HepG2 (cell line): ENCODE measurements around the gene UTP4. TPM values are rescaled to one million over a fixed set of nuclear protein-coding genes. Genes with fewer than 3 reads are reported as not detected.

Experiments
- ATAC-seq: fragments of 200-7000 bp; cut with Tn5 transposase; 3 replicates; pipeline ENCODE4 v1.9.1; 2020; ENCODE audit warnings: mild to moderate bottlenecking, moderate library complexity
- BruUV-seq: library from RNA; stranded (reverse); fragments of 400-500 nt; replicated peaks from 2 replicates; lab custom pipeline; 2021; lab: Mats Ljungman, UMichigan
- CTCF ChIA-PET: fragments of 300-600 bp; formaldehyde crosslinking; extraction: SDS; loops from one replicate; lab custom pipeline; 2021; ENCODE audit warnings: low total read pairs, inconsistent platforms, low intra/inter-chr PET ratio; lab: Yijun Ruan, JAX
- POLR2A ChIA-PET: fragments of 350-600 bp; sonication (Branson Sonifier 250); formaldehyde crosslinking; loops from one replicate; lab custom pipeline; 2020; ENCODE audit warnings: antibody characterized with exemption, inconsistent platforms; lab: Yijun Ruan, JAX
- DNase-seq: peaks from one replicate; pipeline ENCODE4 v3.0.0-alpha.2; 2015; ENCODE audit warnings: low spot score
- FAIRE-seq: peaks from 3 replicates; lab custom pipeline; 2011; peaks lifted over from hg19 to GRCh38; lab: Jason Lieb, UNC
- H2AFZ ChIP-seq: one replicate; pipeline ENCODE4 v1.6.1; 2011; ENCODE audit warnings: low read length, inconsistent platforms
- H3K27ac ChIP-seq: fragments of 300-600 bp; 3 replicates; pipeline ENCODE4 v1.8.0; 2011; ENCODE audit warnings: mixed run types, mild to moderate bottlenecking, mixed read lengths, low read length, inconsistent platforms; ENCODE audit not compliant: insufficient read depth; ENCODE audit errors: extremely low read length
- H3K27me3 ChIP-seq, 2 experiments: fragments of 200-600 bp in 1 of 2; 2 replicates in 1 of 2; 3 replicates in 1 of 2; pipeline versions ENCODE4 v1.6.0 to v1.8.0; 2011; ENCODE audit warnings: low read length in 2 of 2, mild to moderate bottlenecking in 2 of 2, moderate library complexity in 2 of 2, inconsistent platforms in 1 of 2; ENCODE audit not compliant: insufficient read depth in 2 of 2, control insufficient read depth in 1 of 2
- H3K36me3 ChIP-seq, 2 experiments: fragments of 200-600 bp in 1 of 2; replicated peaks in 1 of 2; 2 replicates in 1 of 2; 3 replicates in 1 of 2; pipeline versions ENCODE4 v1.5.1 to v1.8.0; 2011; ENCODE audit warnings: low read length in 2 of 2, inconsistent platforms in 1 of 2; ENCODE audit not compliant: insufficient read depth in 2 of 2, control insufficient read depth in 1 of 2
- H3K4me1 ChIP-seq: 2 replicates; pipeline ENCODE4 v1.5.1; 2012; ENCODE audit warnings: low read length, inconsistent platforms; ENCODE audit not compliant: insufficient read depth
- H3K4me2 ChIP-seq: 2 replicates; pipeline ENCODE4 v1.6.0; 2011; ENCODE audit warnings: low read depth, low read length, inconsistent platforms
- H3K4me3 ChIP-seq, 3 experiments: fragments of 200-600 bp in 1 of 3; sonication (generic), shearing (Covaris generic) in 1 of 3; replicated peaks in 1 of 3; 2 replicates each; pipeline ENCODE4 v1.5.1; 2011 to 2016; ENCODE audit warnings: low read length in 3 of 3, inconsistent platforms in 2 of 3, low read depth in 2 of 3, mild to moderate bottlenecking in 2 of 3, control low read depth in 1 of 3, mixed read lengths in 1 of 3; ENCODE audit not compliant: insufficient read depth in 1 of 3
- H3K79me2 ChIP-seq: one replicate; pipeline ENCODE4 v1.6.1; 2011; ENCODE audit warnings: low read length, inconsistent platforms; ENCODE audit not compliant: insufficient read depth
- H3K9ac ChIP-seq: 2 replicates; pipeline ENCODE4 v1.6.0; 2011; ENCODE audit warnings: mild to moderate bottlenecking, low read depth, low read length, inconsistent platforms; ENCODE audit not compliant: insufficient read depth
- H3K9me3 ChIP-seq: 2 replicates; pipeline ENCODE4 v1.5.1; 2012; ENCODE audit warnings: mild to moderate bottlenecking, low read length
- H4K20me1 ChIP-seq: 2 replicates; pipeline ENCODE4 v1.6.0; 2011; ENCODE audit warnings: inconsistent platforms, mild to moderate bottlenecking, low read length, moderate library complexity; ENCODE audit not compliant: insufficient read depth
- HOXA9 ChIP-seq: sonication (generic); formaldehyde crosslinking; IDR thresholded peaks from 2 replicates; pipeline ENCODE4 v1.8.1; 2022; ENCODE audit warnings: missing genetic modification reagents, mild to moderate bottlenecking, moderate library complexity, borderline replicate concordance
- MXD1 ChIP-seq: sonication (generic); formaldehyde crosslinking; IDR thresholded peaks from 2 replicates; pipeline ENCODE4 v1.4.0; 2020; ENCODE audit warnings: mild to moderate bottlenecking, missing genetic modification reagents
- SNAPC5 ChIP-seq: sonication (generic); formaldehyde crosslinking; IDR thresholded peaks from 2 replicates; pipeline ENCODE4 v1.8.1; 2023; ENCODE audit warnings: mild to moderate bottlenecking, missing genetic modification reagents, borderline replicate concordance
- TARDBP ChIP-seq: sonication (generic); formaldehyde crosslinking; IDR thresholded peaks from 2 replicates; pipeline ENCODE4 v1.8.0; 2022; ENCODE audit warnings: mild to moderate bottlenecking, missing genetic modification reagents
- ZBTB26 ChIP-seq: IDR thresholded peaks from 2 replicates; pipeline ENCODE4 v1.6.1; 2016; ENCODE audit warnings: missing compliant biosample characterization, missing genetic modification reagents, borderline replicate concordance
- ZBTB34 ChIP-seq: sonication (generic); formaldehyde crosslinking; IDR thresholded peaks from 2 replicates; pipeline ENCODE4 v1.8.0; 2022; ENCODE audit warnings: mild to moderate bottlenecking, missing genetic modification reagents
- ZFP62 ChIP-seq: sonication (generic); formaldehyde crosslinking; IDR thresholded peaks from 2 replicates; pipeline ENCODE4 v1.4.0; 2020; ENCODE audit warnings: missing genetic modification reagents
- ZNF564 ChIP-seq: sonication (generic); formaldehyde crosslinking; IDR thresholded peaks from 2 replicates; pipeline ENCODE4 v1.8.1; 2023; ENCODE audit warnings: mild to moderate bottlenecking, missing genetic modification reagents
- ZNF574 ChIP-seq: sonication (generic); formaldehyde crosslinking; IDR thresholded peaks from 2 replicates; pipeline ENCODE4 v1.4.0; 2020; ENCODE audit warnings: missing genetic modification reagents
- ZNF644 ChIP-seq: IDR thresholded peaks from 2 replicates; pipeline ENCODE4 v1.6.1; 2016; ENCODE audit warnings: low read depth
- ZNF782 ChIP-seq: sonication (generic); formaldehyde crosslinking; IDR thresholded peaks from 2 replicates; pipeline ENCODE4 v1.4.0; 2020; ENCODE audit warnings: missing genetic modification reagents, mild to moderate bottlenecking, borderline replicate concordance
- ZNF800 ChIP-seq: sonication (generic); formaldehyde crosslinking; IDR thresholded peaks from 2 replicates; pipeline ENCODE4 v1.4.0; 2020; ENCODE audit warnings: missing genetic modification reagents
- whole genome bisulfite sequencing: methylation state at CpG from one replicate; pipeline ENCODE4 v1.1.6; 2017; ENCODE audit warnings: low lambda C conversion rate; 5-methylcytosine and 5-hydroxymethylcytosine counted together
- in situ Hi-C: cut with HindIII; loops from 2 replicates; pipeline ENCODE4 v1.10.0; 2017; ENCODE audit warnings: low pct_unique_long_range_greater_than_20kb; ENCODE audit not compliant: extremely low pct_ligation_motif_present
- intact Hi-C: fragments of 100-400 bp; cut with micrococcal nuclease; formaldehyde crosslinking; loops from one replicate; pipeline ENCODE4 v1.10.0; 2022; ENCODE audit not compliant: unreplicated experiment
- polyA plus RNA-seq, 8 experiments: library from polyadenylated mRNA; depleted of rRNA in 3 of 8; stranded (reverse) in 7 of 8; unstranded in 1 of 8; fragments of >200 nt; fragmentation: Illumina TruSeq in 4 of 8; extraction: Trizol in 4 of 8; gene quantifications; 2 replicates each; pipeline versions ENCODE4 v1.2.1 to v1.2.3, GENCODE V29; 2011 to 2016; ENCODE audit warnings: low read depth in 4 of 8, missing spikeins in 1 of 8, mixed read lengths in 1 of 8; ENCODE audit not compliant: insufficient read depth in 1 of 8
- total RNA-seq, 5 experiments: library from RNA; depleted of rRNA; stranded (reverse); fragments of >200 nt; fragmentation: Illumina TruSeq; extraction: Trizol; gene quantifications; 2 replicates each; pipeline ENCODE4 v1.2.3, GENCODE V29; 2016; ENCODE audit warnings: low read depth in 1 of 5

Gene UTP4
- total and polyA plus RNA-seq, 2 of the 13 experiments (the other 11 are each of a cell fraction or from before 2014, with no cell fraction given) = 30.0 to 85.8 TPM

- TF ChIP-seq ZNF800 (CRISPR knock-in tag) (no peak), ZBTB34 (CRISPR knock-in tag) (no peak), ZBTB26 (CRISPR knock-in tag) (no peak)
These were observed 37.9 kb upstream of the UTP4 start (continued) for GRCh38 chr16:69094501-69094900.

- CTCF ChIA-PET = no interaction called here
- 81% methylated on average over 6 of the region's 6 CpGs for WGBS
These were observed 37.3 kb upstream of the UTP4 start for GRCh38 chr16:69095193-69095592.

More at GRCh38 chr16:69095193-69095592, 37.3 kb upstream of the UTP4 start:
- Histone ChIP-seq H2AFZ (no peak overlapping the region), H3K27ac (no peak overlapping the region), H3K79me2 (no peaks in the 10 kb centered on the region), H3K4me2 (no peak overlapping the region), H3K27me3 (peaks cover 0 to 8% of the 10 kb centered on the region in 2 experiments; a peak in 2 of 5 replicates), H3K4me1 (peaks cover 32% of the 10 kb centered on the region), H3K4me3 (no peak overlapping the region), H3K9me3 (no peaks in the 10 kb centered on the region), H3K9ac (no peak overlapping the region), H3K36me3 (no peaks in the 10 kb centered on the region), H4K20me1 (no peaks in the 10 kb centered on the region)
- intact Hi-C loops = loop anchor here (10.0 kb wide), 1 partner anchor 60 kb away; no protein-coding TSS in a partner anchor
- DNase-seq (no peak), ATAC-seq (no peak), FAIRE-seq (no peak)
- TF ChIP-seq TARDBP (CRISPR knock-in tag) (no peak), ZNF782 (CRISPR knock-in tag) (no peak), ZFP62 (CRISPR knock-in tag) (no peak), SNAPC5 (CRISPR knock-in tag) (no peak), ZNF644 (CRISPR knock-in tag) (no peak), ZNF564 (CRISPR knock-in tag) (no peak), ZNF574 (CRISPR knock-in tag) (no peak), HOXA9 (no peak), MXD1 (CRISPR knock-in tag) (no peak)
- BruUV-seq = no TSS peak
- in situ Hi-C loops = no loop called here
- POLR2A ChIA-PET = interaction anchor here (1.1 kb wide), 1 partner anchor 11 kb away, joined by 4 read pairs; no protein-coding TSS in a partner anchor
